Cardiac septum (tissue), 1 donor: Measurements from ENCODE around the gene KIF1C. TPM values are rescaled to one million over a fixed set of nuclear protein-coding genes. Genes with fewer than 3 reads are reported as not detected.

ENCODE experiments used
- microRNA-seq: library from miRNA; unstranded; fragments of <30 nt; microRNA quantifications from one replicate; pipeline ENCODE4 v1.2.0, GENCODE V29; 2020
- total RNA-seq: library from RNA; stranded (reverse); fragmentation: NEBNext Ultra II Directional; extraction: Animal tissue kit (Norgen Biotek cat#: 25700); gene quantifications from one replicate; pipeline ENCODE4 v1.2.1, GENCODE V29; 2021
- donor health status: DM: no; HTN: no; CAD: no.

Gene KIF1C
- total RNA-seq, 1 donor from 2014 or later = 646 TPM

Small RNA genes lying within 50 kb of the gene (microRNA-seq; reads per million reads assigned to microRNA genes)
- gene MIR6864 = not detected
- gene MIR6865 = not detected

Other genes starting within 250 kb of the KIF1C start
- gene TM4SF5, start 226.1 kb upstream of the KIF1C start, total RNA-seq = not detected
- gene VMO1, start 211.6 kb upstream of the KIF1C start, total RNA-seq = 0.97 TPM
- not detected for gene GLTPD2, start 209.0 kb upstream of the KIF1C start, total RNA-seq
- gene PSMB6, start 201.8 kb upstream of the KIF1C start, total RNA-seq = 147 TPM
- 9.5 TPM for gene PLD2, start 190.8 kb upstream of the KIF1C start, total RNA-seq
- gene MINK1, start 164.6 kb upstream of the KIF1C start, total RNA-seq = 44.0 TPM
- 0.46 TPM for gene C17orf107, start 98.4 kb upstream of the KIF1C start, total RNA-seq
- 5.5 TPM for gene CHRNE, start 94.9 kb upstream of the KIF1C start, total RNA-seq
- gene GP1BA, start 65.7 kb upstream of the KIF1C start, total RNA-seq = not detected
- gene SLC25A11, start 57.9 kb upstream of the KIF1C start, total RNA-seq = 176 TPM
- gene RNF167, start 57.7 kb upstream of the KIF1C start, total RNA-seq = 84.7 TPM
- 204 TPM for gene PFN1, start 49.4 kb upstream of the KIF1C start, total RNA-seq
- 382 TPM for gene ENO3, start 46.8 kb upstream of the KIF1C start, total RNA-seq
- 104 TPM for gene SPAG7, start 30.1 kb upstream of the KIF1C start, total RNA-seq
- gene CAMTA2, start 10.3 kb upstream of the KIF1C start, total RNA-seq = 38.9 TPM
- 1.8 TPM for gene INCA1, start 428 bp upstream of the KIF1C start, total RNA-seq
- gene SLC52A1, start 37.5 kb downstream of the KIF1C start, total RNA-seq = not detected
- gene ZFP3, start 80.5 kb downstream of the KIF1C start, total RNA-seq = 12.6 TPM
- 4.1 TPM for gene ZNF232, start 113.9 kb downstream of the KIF1C start, total RNA-seq
- gene USP6, start 118.1 kb downstream of the KIF1C start, total RNA-seq = 0.08 TPM
- 5.8 TPM for gene ZNF594, start 193.9 kb downstream of the KIF1C start, total RNA-seq
- 0.62 TPM for gene SCIMP, start 236.9 kb downstream of the KIF1C start, total RNA-seq